ENCODE data around the gene TNRC6B.

DNA sequence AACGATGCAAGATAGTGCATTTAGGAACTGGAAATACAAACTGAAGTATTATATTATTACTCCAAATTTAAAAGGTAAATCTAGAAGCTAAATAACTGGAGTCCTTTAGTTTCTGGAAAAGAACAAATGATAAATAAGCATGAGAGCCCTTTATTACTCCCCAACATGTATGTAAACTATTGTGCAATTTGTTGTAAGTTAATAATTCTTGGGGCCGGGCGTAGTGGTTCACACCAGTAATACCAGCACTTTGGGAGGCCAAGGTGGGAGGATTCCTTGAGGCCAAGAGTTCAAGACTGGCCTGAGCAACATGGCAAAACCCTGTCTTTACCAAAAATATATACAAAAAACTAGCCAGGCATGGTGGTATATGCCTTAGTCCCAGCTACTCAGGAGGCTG, 203.7 kb downstream of the TNRC6B start:
- TF ChIP-seq, protein P1, sequence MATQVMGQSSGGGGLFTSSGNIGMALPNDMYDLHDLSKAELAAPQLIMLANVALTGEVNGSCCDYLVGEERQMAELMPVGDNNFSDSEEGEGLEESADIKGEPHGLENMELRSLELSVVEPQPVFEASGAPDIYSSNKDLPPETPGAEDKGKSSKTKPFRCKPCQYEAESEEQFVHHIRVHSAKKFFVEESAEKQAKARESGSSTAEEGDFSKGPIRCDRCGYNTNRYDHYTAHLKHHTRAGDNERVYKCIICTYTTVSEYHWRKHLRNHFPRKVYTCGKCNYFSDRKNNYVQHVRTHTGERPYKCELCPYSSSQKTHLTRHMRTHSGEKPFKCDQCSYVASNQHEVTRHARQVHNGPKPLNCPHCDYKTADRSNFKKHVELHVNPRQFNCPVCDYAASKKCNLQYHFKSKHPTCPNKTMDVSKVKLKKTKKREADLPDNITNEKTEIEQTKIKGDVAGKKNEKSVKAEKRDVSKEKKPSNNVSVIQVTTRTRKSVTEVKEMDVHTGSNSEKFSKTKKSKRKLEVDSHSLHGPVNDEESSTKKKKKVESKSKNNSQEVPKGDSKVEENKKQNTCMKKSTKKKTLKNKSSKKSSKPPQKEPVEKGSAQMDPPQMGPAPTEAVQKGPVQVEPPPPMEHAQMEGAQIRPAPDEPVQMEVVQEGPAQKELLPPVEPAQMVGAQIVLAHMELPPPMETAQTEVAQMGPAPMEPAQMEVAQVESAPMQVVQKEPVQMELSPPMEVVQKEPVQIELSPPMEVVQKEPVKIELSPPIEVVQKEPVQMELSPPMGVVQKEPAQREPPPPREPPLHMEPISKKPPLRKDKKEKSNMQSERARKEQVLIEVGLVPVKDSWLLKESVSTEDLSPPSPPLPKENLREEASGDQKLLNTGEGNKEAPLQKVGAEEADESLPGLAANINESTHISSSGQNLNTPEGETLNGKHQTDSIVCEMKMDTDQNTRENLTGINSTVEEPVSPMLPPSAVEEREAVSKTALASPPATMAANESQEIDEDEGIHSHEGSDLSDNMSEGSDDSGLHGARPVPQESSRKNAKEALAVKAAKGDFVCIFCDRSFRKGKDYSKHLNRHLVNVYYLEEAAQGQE (IDR thresholded peaks at IDR 0.05; ENCODE audit: insufficient replicate concordance, low read depth), result no peak
- TF ChIP-seq, protein P2, sequence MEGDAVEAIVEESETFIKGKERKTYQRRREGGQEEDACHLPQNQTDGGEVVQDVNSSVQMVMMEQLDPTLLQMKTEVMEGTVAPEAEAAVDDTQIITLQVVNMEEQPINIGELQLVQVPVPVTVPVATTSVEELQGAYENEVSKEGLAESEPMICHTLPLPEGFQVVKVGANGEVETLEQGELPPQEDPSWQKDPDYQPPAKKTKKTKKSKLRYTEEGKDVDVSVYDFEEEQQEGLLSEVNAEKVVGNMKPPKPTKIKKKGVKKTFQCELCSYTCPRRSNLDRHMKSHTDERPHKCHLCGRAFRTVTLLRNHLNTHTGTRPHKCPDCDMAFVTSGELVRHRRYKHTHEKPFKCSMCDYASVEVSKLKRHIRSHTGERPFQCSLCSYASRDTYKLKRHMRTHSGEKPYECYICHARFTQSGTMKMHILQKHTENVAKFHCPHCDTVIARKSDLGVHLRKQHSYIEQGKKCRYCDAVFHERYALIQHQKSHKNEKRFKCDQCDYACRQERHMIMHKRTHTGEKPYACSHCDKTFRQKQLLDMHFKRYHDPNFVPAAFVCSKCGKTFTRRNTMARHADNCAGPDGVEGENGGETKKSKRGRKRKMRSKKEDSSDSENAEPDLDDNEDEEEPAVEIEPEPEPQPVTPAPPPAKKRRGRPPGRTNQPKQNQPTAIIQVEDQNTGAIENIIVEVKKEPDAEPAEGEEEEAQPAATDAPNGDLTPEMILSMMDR (IDR thresholded peaks at IDR 0.05; ENCODE audit: insufficient read depth, low read length), result no peak

Data from HL-60 (cell line).